Astrocyte (in vitro differentiated cells and primary cell): ENCODE results near the gene LIN52. TPM values are rescaled to one million over a fixed set of nuclear protein-coding genes. Genes with fewer than 3 reads are reported as not detected.
"Not testable (repeated sequence)": the region's sequence is repeated elsewhere in the genome, so short reads cannot be mapped to it uniquely, and the experiment has no call there.

Source experiments
- DNase-seq: peaks from one replicate; pipeline ENCODE4 v3.0.0-alpha.2; 2010; ENCODE audit warnings: low read depth
- FAIRE-seq: peaks from 2 replicates; lab custom pipeline; 2011; peaks lifted over from hg19 to GRCh38; lab: Jason Lieb, UNC
- H2AFZ ChIP-seq: 2 replicates; pipeline ENCODE4 v1.6.0; 2012; ENCODE audit warnings: low read depth, low read length, inconsistent platforms
- H3K27ac ChIP-seq: 2 replicates; pipeline ENCODE4 v1.5.1; 2011; ENCODE audit warnings: low read depth, low read length, inconsistent platforms
- H3K27me3 ChIP-seq: 2 replicates; pipeline ENCODE4 v1.6.0; 2011; ENCODE audit warnings: low read length, inconsistent platforms; ENCODE audit not compliant: insufficient read depth
- H3K36me3 ChIP-seq: 2 replicates; pipeline ENCODE4 v1.5.1; 2011; ENCODE audit warnings: low read length, inconsistent platforms; ENCODE audit not compliant: insufficient read depth
- H3K4me1 ChIP-seq: 2 replicates; pipeline ENCODE4 v1.5.1; 2011; ENCODE audit warnings: low read length, inconsistent platforms; ENCODE audit not compliant: insufficient read depth
- H3K4me2 ChIP-seq: 2 replicates; pipeline ENCODE4 v1.6.0; 2012; ENCODE audit warnings: low read length, inconsistent platforms
- H3K4me3 ChIP-seq: 2 replicates; pipeline ENCODE4 v1.5.1; 2011; ENCODE audit warnings: low read depth, mild to moderate bottlenecking, low read length, inconsistent platforms; ENCODE audit not compliant: insufficient read depth
- H3K79me2 ChIP-seq: 2 replicates; pipeline ENCODE4 v1.6.0; 2012; ENCODE audit warnings: mild to moderate bottlenecking, low read length, inconsistent platforms; ENCODE audit not compliant: insufficient read depth
- H3K9ac ChIP-seq: 2 replicates; pipeline ENCODE4 v1.6.0; 2012; ENCODE audit warnings: mild to moderate bottlenecking, low read length, inconsistent platforms
- H3K9me3 ChIP-seq: 2 replicates; pipeline ENCODE4 v1.5.1; 2012; ENCODE audit warnings: low read depth, mild to moderate bottlenecking, low read length, inconsistent platforms; ENCODE audit not compliant: insufficient read depth
- H4K20me1 ChIP-seq: 2 replicates; pipeline ENCODE4 v1.6.0; 2012; ENCODE audit warnings: low read length, inconsistent platforms; ENCODE audit not compliant: insufficient read depth
- H3K27ac Mint-ChIP-seq: one replicate; pipeline ENCODE4 v1.8.0; 2021; ENCODE audit warnings: mild to moderate bottlenecking, mixed read lengths; ENCODE audit not compliant: unreplicated experiment
- H3K27me3 Mint-ChIP-seq: one replicate; pipeline ENCODE4 v1.8.0; 2021; ENCODE audit warnings: low read depth, mixed read lengths; ENCODE audit not compliant: unreplicated experiment
- H3K36me3 Mint-ChIP-seq: one replicate; pipeline ENCODE4 v1.8.0; 2021; ENCODE audit warnings: low read depth, mixed read lengths; ENCODE audit not compliant: unreplicated experiment
- H3K4me1 Mint-ChIP-seq: one replicate; pipeline ENCODE4 v1.8.0; 2021; ENCODE audit warnings: low read depth, mixed read lengths; ENCODE audit not compliant: unreplicated experiment
- H3K4me3 Mint-ChIP-seq: one replicate; pipeline ENCODE4 v1.8.0; 2021; ENCODE audit warnings: mild to moderate bottlenecking, moderate library complexity, mixed read lengths; ENCODE audit not compliant: unreplicated experiment
- H3K9me3 Mint-ChIP-seq: one replicate; pipeline ENCODE4 v1.8.0; 2021; ENCODE audit warnings: mild to moderate bottlenecking, mixed read lengths; ENCODE audit not compliant: unreplicated experiment
- CTCF ChIP-seq: IDR thresholded peaks from 2 replicates; pipeline ENCODE4 v1.5.1; 2011; ENCODE audit warnings: low read depth, mild to moderate bottlenecking, inconsistent platforms, low read length, moderate library complexity; ENCODE audit not compliant: insufficient read depth
- EZH2 ChIP-seq: IDR thresholded peaks from 2 replicates; pipeline ENCODE4 v1.6.1; 2012; ENCODE audit warnings: mild to moderate bottlenecking, low read length, inconsistent platforms; ENCODE audit not compliant: insufficient read depth
- total RNA-seq: library from RNA; stranded (reverse); gene quantifications from 2 replicates; pipeline ENCODE4 v1.2.1, GENCODE V29; 2021

The LIN52 gene
- total RNA-seq, 1 donor from 2014 or later = 5.5 TPM

- DNase-seq (no peak), FAIRE-seq (no peak)
- TF ChIP-seq EZH2 = no peak
- TF ChIP-seq CTCF = no peak
- Histone ChIP-seq H3K79me2 (no peaks in the 10 kb centered on the region), H3K36me3 (no peaks in the 10 kb centered on the region), H3K4me3 (no peak overlapping the region), H4K20me1 (peaks cover 4% of the 10 kb centered on the region), H3K9me3 (no peaks in the 10 kb centered on the region), H2AFZ (no peak overlapping the region), H3K9ac (no peak overlapping the region), H3K27me3 (no peaks in the 10 kb centered on the region), H3K27ac (no peak overlapping the region), H3K4me1 (no peaks in the 10 kb centered on the region), H3K4me2 (no peak overlapping the region)
- H3K27ac Mint-ChIP-seq = no peak overlapping the region
- no peaks in the 10 kb centered on the region for H3K9me3 Mint-ChIP-seq
- no peaks in the 10 kb centered on the region for H3K4me1 Mint-ChIP-seq
- no peak overlapping the region for H3K4me3 Mint-ChIP-seq
- no peaks in the 10 kb centered on the region for H3K27me3 Mint-ChIP-seq
- H3K36me3 Mint-ChIP-seq = peaks cover 2% of the 10 kb centered on the region
Measured at GRCh38 chr14:74109369-74109768, 24.6 kb downstream of the LIN52 start.

GRCh38 chr14:74111395-74112216 lies 26.9 kb downstream of the LIN52 start:
- not testable (repeated sequence) for H3K27ac ChIP-seq, H3K27me3 ChIP-seq, H3K27me3 Mint-ChIP-seq, H2AFZ ChIP-seq, H3K4me3 ChIP-seq, H3K4me1 Mint-ChIP-seq, H3K79me2 ChIP-seq, H4K20me1 ChIP-seq, H3K4me2 ChIP-seq, H3K4me1 ChIP-seq, H3K9ac ChIP-seq, H3K36me3 ChIP-seq, H3K9me3 ChIP-seq, H3K27ac Mint-ChIP-seq, H3K36me3 Mint-ChIP-seq, H3K4me3 Mint-ChIP-seq, H3K9me3 Mint-ChIP-seq
- TF ChIP-seq CTCF = peak; percentile 56
- peak; percentile 78 for FAIRE-seq
- peak; percentile 27 for DNase-seq

- H3K4me3 Mint-ChIP-seq, H3K4me2 ChIP-seq, H2AFZ ChIP-seq, H3K9me3 Mint-ChIP-seq, H4K20me1 ChIP-seq, DNase-seq, H3K36me3 ChIP-seq, FAIRE-seq, H3K9ac ChIP-seq, H3K9me3 ChIP-seq, H3K4me1 ChIP-seq, H3K4me3 ChIP-seq, H3K36me3 Mint-ChIP-seq, H3K27me3 ChIP-seq, H3K27me3 Mint-ChIP-seq, H3K4me1 Mint-ChIP-seq, H3K27ac Mint-ChIP-seq, H3K27ac ChIP-seq, H3K79me2 ChIP-seq: not testable (repeated sequence)
Measured at GRCh38 chr14:74125487-74125886, 40.7 kb downstream of the LIN52 start.
